ENCODE measurements around the gene SC5D.

SC5D gene

DNA sequence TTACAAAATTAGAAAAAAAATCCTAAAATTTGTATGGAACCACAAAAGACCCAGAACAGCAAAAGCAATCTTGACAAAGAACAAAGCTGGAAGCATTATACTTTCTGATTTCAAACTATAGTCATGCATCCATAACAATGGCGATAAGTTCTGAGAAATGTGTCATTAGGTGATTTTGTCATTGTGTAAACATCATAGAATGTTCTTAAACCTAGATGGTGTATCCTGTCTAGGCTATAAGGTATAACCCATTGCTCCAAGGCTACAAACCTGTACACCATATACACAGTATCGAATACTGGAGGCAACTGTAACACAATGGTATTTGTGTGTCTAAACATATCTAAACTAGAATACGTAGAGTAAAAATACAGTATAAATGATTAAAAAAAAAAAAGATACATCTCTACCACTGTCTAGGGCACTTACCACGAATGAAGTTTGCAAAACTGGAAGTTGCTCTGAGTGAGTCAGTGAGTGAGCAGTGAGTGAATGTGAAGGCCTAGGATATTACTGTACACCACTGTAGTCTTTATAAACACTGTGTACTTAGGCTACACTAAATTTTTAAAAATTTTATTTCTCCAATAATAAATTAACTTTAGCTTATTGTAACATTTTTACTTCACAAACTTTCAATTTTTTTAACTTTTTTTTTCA, 18.1 kb upstream of the SC5D start:
- H3K36me3 ChIP-seq: no peaks in the 10 kb centered on the region
- no peak for DNase-seq
- H3K27me3 ChIP-seq (ENCODE audit: insufficient read depth, low read depth, severe bottlenecking): no peaks in the 10 kb centered on the region
- no peak overlapping the region for H3K27ac ChIP-seq
- no peak overlapping the region for H3K4me3 ChIP-seq (ENCODE audit: low read depth, low read length)
- no peaks in the 10 kb centered on the region for H3K9me3 ChIP-seq (ENCODE audit: severe bottlenecking)
- TF ChIP-seq CTCF (IDR thresholded peaks at IDR 0.05; ENCODE audit: low read depth, low read length): no peak

GRCh38 chr11:121281698-121282097, 10.9 kb upstream of the SC5D start:
- Histone ChIP-seq H3K27me3 (ENCODE audit: insufficient read depth, low read depth, severe bottlenecking) (no peaks in the 10 kb centered on the region), H3K36me3 (no peaks in the 10 kb centered on the region), H3K4me3 (ENCODE audit: low read depth, low read length) (no peak overlapping the region), H3K27ac (no peak overlapping the region), H3K9me3 (ENCODE audit: severe bottlenecking) (no peaks in the 10 kb centered on the region)
- no peak for DNase-seq
- no peak for TF ChIP-seq CTCF (IDR thresholded peaks at IDR 0.05; ENCODE audit: low read depth, low read length)

- no peaks in the 10 kb centered on the region for H3K36me3 ChIP-seq
- no peak for TF ChIP-seq CTCF (IDR thresholded peaks at IDR 0.05; ENCODE audit: low read depth, low read length)
- no peak overlapping the region for H3K4me3 ChIP-seq (ENCODE audit: low read depth, low read length)
- H3K27me3 ChIP-seq (ENCODE audit: insufficient read depth, low read depth, severe bottlenecking): no peaks in the 10 kb centered on the region
- no peak overlapping the region for H3K27ac ChIP-seq
- no peaks in the 10 kb centered on the region for H3K9me3 ChIP-seq (ENCODE audit: severe bottlenecking)
- DNase-seq: no peak
Observed at GRCh38 chr11:121282386-121282785, 10.2 kb upstream of the SC5D start.

DNA sequence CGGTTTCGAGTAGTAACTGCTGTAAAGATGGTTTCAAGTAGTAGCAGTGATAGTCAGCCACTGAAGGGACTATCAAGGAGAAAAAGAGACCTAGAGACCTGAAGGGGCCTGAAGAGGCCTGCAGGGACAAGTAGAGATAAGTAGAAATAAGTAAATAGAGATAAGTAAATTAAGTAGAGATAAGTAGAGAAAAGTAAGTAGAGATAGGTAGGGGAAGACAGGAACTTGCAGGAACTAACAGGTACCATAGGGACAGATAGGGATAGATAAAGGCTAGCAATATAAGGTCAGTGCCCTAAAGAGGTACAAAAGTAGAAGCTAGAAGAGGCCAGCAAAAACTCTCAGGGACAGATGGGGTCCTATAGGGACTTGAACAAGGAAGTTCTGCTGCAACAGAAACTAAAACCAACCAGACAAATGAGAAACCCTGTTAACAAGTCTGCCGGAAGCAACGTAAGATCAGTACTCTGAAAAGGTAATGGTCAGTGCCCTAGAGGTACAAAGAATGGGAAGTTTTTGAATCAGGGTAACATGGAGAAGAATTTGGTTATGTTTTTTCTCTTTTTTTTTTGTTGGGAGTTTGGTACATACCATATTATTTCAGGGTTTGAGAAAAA, 9.6 kb upstream of the SC5D start:
- no peak for TF ChIP-seq CTCF (IDR thresholded peaks at IDR 0.05; ENCODE audit: low read depth, low read length)
- Histone ChIP-seq H3K36me3 (no peaks in the 10 kb centered on the region), H3K27me3 (ENCODE audit: insufficient read depth, low read depth, severe bottlenecking) (no peaks in the 10 kb centered on the region), H3K4me3 (ENCODE audit: low read depth, low read length) (no peak overlapping the region), H3K9me3 (ENCODE audit: severe bottlenecking) (no peaks in the 10 kb centered on the region), H3K27ac (no peak overlapping the region)
- no peak for DNase-seq

DNA sequence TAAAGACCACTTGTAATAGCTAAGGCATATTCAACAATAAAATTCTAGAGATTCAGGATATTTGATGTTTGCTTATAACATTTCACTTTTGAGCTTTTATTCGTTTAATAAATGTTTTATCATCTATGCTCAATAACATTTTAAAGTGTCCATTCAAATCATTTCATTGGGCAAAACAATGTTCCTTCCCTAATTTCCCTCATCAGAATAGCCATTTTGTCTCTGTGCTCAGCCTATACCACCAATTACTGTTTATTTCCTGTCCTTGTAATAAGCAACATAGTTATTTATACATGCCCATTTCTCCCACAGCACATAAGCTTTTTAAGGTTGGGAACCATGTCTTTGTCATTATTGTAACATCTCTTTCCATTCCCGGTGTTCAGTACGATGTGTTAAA, 1.3 kb upstream of the SC5D start:
- TF ChIP-seq CTCF (IDR thresholded peaks at IDR 0.05; ENCODE audit: low read depth, low read length): no peak
- DNase-seq: no peak
- Histone ChIP-seq H3K4me3 (ENCODE audit: low read depth, low read length) (no peak overlapping the region), H3K27me3 (ENCODE audit: insufficient read depth, low read depth, severe bottlenecking) (no peaks in the 10 kb centered on the region), H3K36me3 (no peaks in the 10 kb centered on the region), H3K27ac (no peak overlapping the region), H3K9me3 (ENCODE audit: severe bottlenecking) (no peaks in the 10 kb centered on the region)

Measured in WERI-Rb-1 (cell line).